K562 (cell line): ENCODE data around the gene CPSF4L.

ENCODE experiments used
- CBX1 ChIP-seq: sonication (generic); IDR thresholded peaks from 2 replicates; pipeline ENCODE4 v1.6.1; 2016; ENCODE audit warnings: antibody characterized with exemption, low read depth, mild to moderate bottlenecking
- E2F3 ChIP-seq: fragments of 250-450 bp; sonication (Bioruptor Pico); IDR thresholded peaks from 2 replicates; pipeline ENCODE4 v1.4.0; 2020; ENCODE audit warnings: mild to moderate bottlenecking
- ELF1 ChIP-seq: fragments of 200-800 bp; sonication (Bioruptor generic); IDR thresholded peaks from 2 replicates; pipeline ENCODE4 v1.6.1; 2016; ENCODE audit warnings: missing genetic modification characterization, missing compliant biosample characterization
- EP300 ChIP-seq: IDR thresholded peaks from 2 replicates; pipeline ENCODE4 v1.6.1; 2012; ENCODE audit warnings: low read length, improper control_type of control experiment
- EZH2 ChIP-seq: IDR thresholded peaks from 2 replicates; pipeline ENCODE4 v1.6.1; 2012; ENCODE audit warnings: low read depth, mild to moderate bottlenecking, inconsistent platforms, low read length, borderline replicate concordance
- LEF1 ChIP-seq: fragments of 450-650 bp; IDR thresholded peaks from 2 replicates; pipeline ENCODE4 v1.6.1; 2016; ENCODE audit warnings: mild to moderate bottlenecking
- MAZ ChIP-seq, 2 experiments: fragments of 450-650 bp in 1 of 2; sonication (generic) in 1 of 2; formaldehyde crosslinking; IDR thresholded peaks in 1 of 2; conservative IDR thresholded peaks in 1 of 2; 2 replicates each; pipeline versions ENCODE4 v1.4.0 to v1.5.0; 2020; ENCODE audit warnings: mild to moderate bottlenecking in 1 of 2, missing genetic modification reagents in 1 of 2
- PML ChIP-seq: IDR thresholded peaks from 2 replicates; pipeline ENCODE4 v1.6.1; 2012; ENCODE audit warnings: low read length, inconsistent platforms
- POLR2A ChIP-seq: fragments of 450-650 bp; conservative IDR thresholded peaks from 2 replicates; pipeline ENCODE4 v1.6.1; 2016
- RBM39 ChIP-seq: fragments of 200-400 bp; formaldehyde crosslinking; optimal IDR thresholded peaks from 2 replicates; pipeline ENCODE3; 2018; ENCODE audit warnings: low read depth, low read length
- TAF1 ChIP-seq: IDR thresholded peaks from 2 replicates; pipeline ENCODE4 v1.6.1; 2011; ENCODE audit warnings: mild to moderate bottlenecking, low read length, moderate library complexity; ENCODE audit not compliant: insufficient read depth, control insufficient read depth, severe bottlenecking; ENCODE audit errors: extremely low read depth
- TRIM28 ChIP-seq: fragments of 450-650 bp; IDR thresholded peaks from 2 replicates; pipeline ENCODE4 v1.6.1; 2017
- TF ChIP-seq, protein P1 (sequence below), 3 experiments: IDR thresholded peaks in 2 of 3; conservative IDR thresholded peaks in 1 of 3; 2 replicates each; pipeline ENCODE4 v1.5.1; 2011 to 2012; ENCODE audit warnings: low read length in 3 of 3, mild to moderate bottlenecking in 3 of 3, control low read depth in 2 of 3, improper control_type of control experiment in 1 of 3, inconsistent platforms in 1 of 3, low read depth in 1 of 3, mixed read lengths in 1 of 3, moderate library complexity in 1 of 3; ENCODE audit not compliant: insufficient read depth in 2 of 3

DNA sequence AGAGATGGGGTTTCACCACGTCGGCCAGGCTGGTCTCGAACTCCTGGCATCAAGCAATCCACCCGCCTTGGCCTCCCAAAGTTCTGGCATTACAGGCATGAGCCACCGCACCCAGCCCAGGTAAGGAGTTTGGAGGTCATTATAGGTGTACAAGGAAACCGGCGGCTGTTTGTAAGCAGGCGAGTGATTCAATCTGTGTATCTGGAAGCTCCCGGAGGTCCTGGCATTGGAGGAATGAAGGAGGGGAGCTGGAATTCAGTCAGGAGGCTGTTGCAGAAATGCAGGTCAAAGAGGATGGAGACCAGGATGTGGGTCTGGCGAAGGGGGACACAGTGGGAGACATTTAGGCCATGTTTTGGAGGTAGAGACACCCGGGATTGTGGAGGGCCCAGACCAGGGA lies 31.4 kb upstream of the CPSF4L start:
- TF ChIP-seq PML (no peak), EP300 (no peak), EZH2 (no peak), POLR2A (no peak), CBX1 (no peak), RBM39 (no peak), ELF1 (tag) (no peak), TAF1 (no peak), E2F3 (CRISPR knock-in tag) (no peak), MAZ (CRISPR knock-in tag; conservative IDR thresholded peaks at IDR 0.05 in 1 of 2, IDR thresholded peaks at IDR 0.05 in 1 of 2) (no peak), TRIM28 (no peak), LEF1 (no peak)
- TF ChIP-seq, protein P1, sequence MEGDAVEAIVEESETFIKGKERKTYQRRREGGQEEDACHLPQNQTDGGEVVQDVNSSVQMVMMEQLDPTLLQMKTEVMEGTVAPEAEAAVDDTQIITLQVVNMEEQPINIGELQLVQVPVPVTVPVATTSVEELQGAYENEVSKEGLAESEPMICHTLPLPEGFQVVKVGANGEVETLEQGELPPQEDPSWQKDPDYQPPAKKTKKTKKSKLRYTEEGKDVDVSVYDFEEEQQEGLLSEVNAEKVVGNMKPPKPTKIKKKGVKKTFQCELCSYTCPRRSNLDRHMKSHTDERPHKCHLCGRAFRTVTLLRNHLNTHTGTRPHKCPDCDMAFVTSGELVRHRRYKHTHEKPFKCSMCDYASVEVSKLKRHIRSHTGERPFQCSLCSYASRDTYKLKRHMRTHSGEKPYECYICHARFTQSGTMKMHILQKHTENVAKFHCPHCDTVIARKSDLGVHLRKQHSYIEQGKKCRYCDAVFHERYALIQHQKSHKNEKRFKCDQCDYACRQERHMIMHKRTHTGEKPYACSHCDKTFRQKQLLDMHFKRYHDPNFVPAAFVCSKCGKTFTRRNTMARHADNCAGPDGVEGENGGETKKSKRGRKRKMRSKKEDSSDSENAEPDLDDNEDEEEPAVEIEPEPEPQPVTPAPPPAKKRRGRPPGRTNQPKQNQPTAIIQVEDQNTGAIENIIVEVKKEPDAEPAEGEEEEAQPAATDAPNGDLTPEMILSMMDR (IDR thresholded peaks at IDR 0.05 in 2 of 3, conservative IDR thresholded peaks at IDR 0.05 in 1 of 3; ENCODE audit: insufficient read depth in 2 of 3, low read depth in 1 of 3, low read length in 3 of 3): no peak
